Fibroblast of lung (primary cell): Measurements from ENCODE around the gene KCNJ12.

Source experiments
- EZH2 ChIP-seq: IDR thresholded peaks from 2 replicates; pipeline ENCODE4 v1.5.1; 2012; ENCODE audit warnings: low read length, control low read depth, mild to moderate bottlenecking; ENCODE audit errors: missing control alignments
- TF ChIP-seq, protein P1 (sequence below), 2 donors: IDR thresholded peaks in 1 of 2; conservative IDR thresholded peaks in 1 of 2; 1 replicate in 1 of 2; 2 replicates in 1 of 2; pipeline ENCODE4 v1.5.1; 2011 to 2012; ENCODE audit warnings: low read length in 2 of 2, control low read depth in 1 of 2, inconsistent platforms in 1 of 2, low read depth in 1 of 2, mild to moderate bottlenecking in 1 of 2

DNA sequence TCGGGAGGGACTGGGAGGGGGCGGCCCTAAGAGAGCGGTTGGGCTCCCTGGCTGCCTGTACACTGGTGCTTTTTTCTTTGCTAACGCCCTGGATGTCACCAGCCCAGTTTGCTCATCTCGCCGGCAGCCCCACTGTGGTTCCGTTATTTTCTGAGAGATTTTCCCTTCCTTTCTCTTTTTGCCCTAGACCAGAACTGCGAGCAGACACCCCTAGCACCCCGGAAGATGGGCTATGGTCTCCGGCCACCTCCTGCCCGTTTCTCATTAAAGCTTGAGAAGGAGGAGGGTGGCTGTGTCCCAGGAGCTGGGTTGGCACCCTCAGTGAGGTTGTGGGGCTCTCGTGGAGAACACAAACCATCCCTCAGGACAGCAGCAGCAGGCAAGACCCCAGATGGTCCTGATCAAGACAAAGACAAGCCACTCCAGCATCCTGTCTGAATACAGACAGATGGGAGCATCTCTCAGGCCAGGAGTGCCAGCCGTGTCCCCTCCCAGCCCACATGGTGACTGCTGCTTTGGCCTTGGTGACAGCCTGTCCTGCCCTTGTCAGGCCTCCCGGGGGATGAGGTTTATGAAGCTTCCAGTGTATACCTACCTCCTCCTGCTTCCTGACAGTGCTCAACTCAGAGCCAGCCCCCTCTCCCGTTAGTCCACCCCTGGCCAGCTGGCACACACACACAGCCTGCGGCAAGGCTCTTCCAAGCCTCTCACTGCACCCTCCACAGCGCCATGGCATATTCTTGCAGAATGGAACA, 77.2 kb downstream of the KCNJ12 start:
- TF ChIP-seq EZH2, result no peak
- TF ChIP-seq, protein P1, sequence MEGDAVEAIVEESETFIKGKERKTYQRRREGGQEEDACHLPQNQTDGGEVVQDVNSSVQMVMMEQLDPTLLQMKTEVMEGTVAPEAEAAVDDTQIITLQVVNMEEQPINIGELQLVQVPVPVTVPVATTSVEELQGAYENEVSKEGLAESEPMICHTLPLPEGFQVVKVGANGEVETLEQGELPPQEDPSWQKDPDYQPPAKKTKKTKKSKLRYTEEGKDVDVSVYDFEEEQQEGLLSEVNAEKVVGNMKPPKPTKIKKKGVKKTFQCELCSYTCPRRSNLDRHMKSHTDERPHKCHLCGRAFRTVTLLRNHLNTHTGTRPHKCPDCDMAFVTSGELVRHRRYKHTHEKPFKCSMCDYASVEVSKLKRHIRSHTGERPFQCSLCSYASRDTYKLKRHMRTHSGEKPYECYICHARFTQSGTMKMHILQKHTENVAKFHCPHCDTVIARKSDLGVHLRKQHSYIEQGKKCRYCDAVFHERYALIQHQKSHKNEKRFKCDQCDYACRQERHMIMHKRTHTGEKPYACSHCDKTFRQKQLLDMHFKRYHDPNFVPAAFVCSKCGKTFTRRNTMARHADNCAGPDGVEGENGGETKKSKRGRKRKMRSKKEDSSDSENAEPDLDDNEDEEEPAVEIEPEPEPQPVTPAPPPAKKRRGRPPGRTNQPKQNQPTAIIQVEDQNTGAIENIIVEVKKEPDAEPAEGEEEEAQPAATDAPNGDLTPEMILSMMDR (conservative IDR thresholded peaks at IDR 0.05 in 1 of 2, IDR thresholded peaks at IDR 0.05 in 1 of 2; ENCODE audit: low read depth in 1 of 2, low read length in 2 of 2), result no peak
